SH-SY5Y (cell line): ENCODE measurements around the gene CUBN.

Source experiments
- GATA2 ChIP-seq: IDR thresholded peaks from 2 replicates; pipeline ENCODE4 v1.6.1; 2011; ENCODE audit warnings: mild to moderate bottlenecking, low read depth, low read length
- GATA3 ChIP-seq: IDR thresholded peaks from 2 replicates; pipeline ENCODE4 v1.6.1; 2011; ENCODE audit warnings: low read depth, mild to moderate bottlenecking, low read length, moderate library complexity

DNA sequence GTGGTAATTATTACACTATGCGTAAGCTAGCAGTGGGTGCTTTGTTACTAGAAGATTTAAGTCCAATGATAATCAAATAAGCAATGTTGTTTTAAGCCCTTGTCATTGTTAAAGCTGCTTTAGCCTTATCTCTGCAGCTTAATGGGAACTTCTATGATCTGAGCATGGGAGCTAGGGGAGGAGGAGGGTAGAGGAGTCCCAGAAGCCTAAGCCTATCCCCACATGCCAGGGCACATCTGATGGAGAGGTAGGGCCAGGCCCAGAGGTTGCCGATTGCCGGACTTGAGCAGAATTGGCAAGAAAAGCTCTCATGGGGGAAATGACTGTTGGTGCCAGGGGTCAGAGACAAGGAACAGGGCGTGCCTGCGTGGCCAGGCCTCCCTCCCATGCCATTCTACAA, 13.4 kb downstream of the CUBN start:
- TF ChIP-seq GATA2 (no peak), GATA3 (no peak)
